ENCODE results near the gene LASP1. TPM values are rescaled to one million over a fixed set of nuclear protein-coding genes. Genes with fewer than 3 reads are reported as not detected.

LASP1 gene
- polyA plus RNA-seq, 1 of the 3 experiments (the other 2 are of a cell fraction): 102 TPM

DNA sequence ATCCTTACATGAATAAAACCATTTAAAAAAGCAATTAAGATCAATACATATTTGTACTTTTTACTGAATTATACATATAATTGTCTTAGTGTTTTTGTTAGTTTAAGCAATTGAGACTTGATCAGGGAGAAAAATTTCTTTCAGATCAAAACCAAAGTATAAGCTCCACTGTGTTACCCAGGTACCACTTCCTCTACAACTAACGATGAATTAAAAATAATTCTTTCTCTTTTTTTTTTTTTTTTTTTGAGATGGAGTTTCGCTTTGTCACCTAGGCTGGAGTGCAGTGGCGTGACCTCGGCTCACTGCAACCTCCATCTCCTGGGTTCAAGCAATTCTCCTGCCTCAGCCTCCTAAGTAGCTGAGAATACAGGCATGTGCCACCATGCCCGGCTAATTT lies 90.5 kb downstream of the LASP1 start:
- ChIA-PET CTCF (no interaction called here), POLR2A (no interaction called here)
- H2AFZ ChIP-seq (ENCODE audit: low read depth): no peak overlapping the region; the same call in 1 of the 2 replicates
- H3F3A ChIP-seq (replicated peaks; ENCODE audit: insufficient read depth): peaks cover 33% of the 10 kb centered on the region
- H3K36me3 ChIP-seq (replicated peaks in 1 of 2; ENCODE audit: control insufficient read depth in 1 of 2, insufficient read depth in 2 of 2, low read length in 1 of 2): no peaks in the 10 kb centered on the region
- no peak for DNase-seq
- H3K79me2 ChIP-seq (ENCODE audit: insufficient read depth): no peaks in the 10 kb centered on the region
- WGBS (ENCODE audit: low lambda C conversion rate): 91% methylated on average over 5 of the region's 5 CpGs
- no peaks in the 10 kb centered on the region for H3K9me3 ChIP-seq
- H3K9ac ChIP-seq: no peak overlapping the region
- H3K4me2 ChIP-seq: no peak overlapping the region
- H3K4me3 ChIP-seq (ENCODE audit: low read depth in 2 of 2, low read length in 1 of 2): no peak overlapping the region
- no peak overlapping the region for H3K27ac ChIP-seq (ENCODE audit: low read depth in 2 of 2, low read length in 1 of 2)
- no peaks in the 10 kb centered on the region for H3K27me3 ChIP-seq (ENCODE audit: insufficient read depth)
- no peak for TF ChIP-seq EZH2phosphoT487 (IDR thresholded peaks at IDR 0.05; ENCODE audit: borderline replicate concordance, low read depth)
- TF ChIP-seq, protein P1, sequence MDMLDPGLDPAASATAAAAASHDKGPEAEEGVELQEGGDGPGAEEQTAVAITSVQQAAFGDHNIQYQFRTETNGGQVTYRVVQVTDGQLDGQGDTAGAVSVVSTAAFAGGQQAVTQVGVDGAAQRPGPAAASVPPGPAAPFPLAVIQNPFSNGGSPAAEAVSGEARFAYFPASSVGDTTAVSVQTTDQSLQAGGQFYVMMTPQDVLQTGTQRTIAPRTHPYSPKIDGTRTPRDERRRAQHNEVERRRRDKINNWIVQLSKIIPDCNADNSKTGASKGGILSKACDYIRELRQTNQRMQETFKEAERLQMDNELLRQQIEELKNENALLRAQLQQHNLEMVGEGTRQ (IDR thresholded peaks at IDR 0.05; ENCODE audit: borderline replicate concordance, low read depth, low read length): no peak
- no peaks in the 10 kb centered on the region for H3K9me2 ChIP-seq
- H4K20me1 ChIP-seq (ENCODE audit: insufficient read depth): no peaks in the 10 kb centered on the region
- H3K4me1 ChIP-seq (ENCODE audit: control insufficient read depth in 1 of 2, insufficient read depth in 2 of 2, low read depth in 1 of 2, low read length in 1 of 2): peaks cover 0 to 8% of the 10 kb centered on the region in 2 experiments; a peak in 1 of 4 replicates

DNA sequence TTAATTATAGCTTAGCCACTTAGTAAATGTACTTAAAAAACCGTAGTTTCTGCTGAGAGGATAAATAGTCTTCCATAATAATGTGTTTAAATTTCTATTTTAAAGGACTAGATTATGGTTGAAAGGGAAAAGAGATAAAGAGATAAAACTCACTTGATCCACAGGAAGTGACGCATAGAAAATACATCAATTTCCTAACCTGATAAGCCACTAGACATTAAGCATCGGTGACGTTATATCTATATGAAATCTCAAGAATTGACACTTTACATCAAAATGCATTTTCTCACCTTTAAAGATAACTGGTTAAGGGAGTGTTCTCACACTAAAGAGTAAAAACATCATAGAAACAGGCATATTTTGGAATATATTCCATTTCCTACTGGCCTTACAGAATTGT lies 91.6 kb downstream of the LASP1 start:
- H3K4me2 ChIP-seq: no peak overlapping the region
- no peaks in the 10 kb centered on the region for H3K9me2 ChIP-seq
- WGBS (ENCODE audit: low lambda C conversion rate): 48% methylated on average over 4 of the region's 4 CpGs
- H3K4me1 ChIP-seq (ENCODE audit: control insufficient read depth in 1 of 2, insufficient read depth in 2 of 2, low read depth in 1 of 2, low read length in 1 of 2): peaks cover 0 to 8% of the 10 kb centered on the region in 2 experiments; a peak in 1 of 4 replicates
- H3K79me2 ChIP-seq (ENCODE audit: insufficient read depth): no peaks in the 10 kb centered on the region
- DNase-seq: no peak
- H4K20me1 ChIP-seq (ENCODE audit: insufficient read depth): no peaks in the 10 kb centered on the region
- H3F3A ChIP-seq (replicated peaks; ENCODE audit: insufficient read depth): peaks cover 31% of the 10 kb centered on the region
- TF ChIP-seq RCOR1 (IDR thresholded peaks at IDR 0.05; ENCODE audit: low read length): no peak
- TF ChIP-seq, protein P2, sequence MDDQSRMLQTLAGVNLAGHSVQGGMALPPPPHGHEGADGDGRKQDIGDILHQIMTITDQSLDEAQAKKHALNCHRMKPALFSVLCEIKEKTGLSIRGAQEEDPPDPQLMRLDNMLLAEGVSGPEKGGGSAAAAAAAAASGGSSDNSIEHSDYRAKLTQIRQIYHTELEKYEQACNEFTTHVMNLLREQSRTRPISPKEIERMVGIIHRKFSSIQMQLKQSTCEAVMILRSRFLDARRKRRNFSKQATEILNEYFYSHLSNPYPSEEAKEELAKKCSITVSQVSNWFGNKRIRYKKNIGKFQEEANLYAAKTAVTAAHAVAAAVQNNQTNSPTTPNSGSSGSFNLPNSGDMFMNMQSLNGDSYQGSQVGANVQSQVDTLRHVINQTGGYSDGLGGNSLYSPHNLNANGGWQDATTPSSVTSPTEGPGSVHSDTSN (IDR thresholded peaks at IDR 0.05): peak; percentile 24; the same call in 1 of the 2 replicates
- no peaks in the 10 kb centered on the region for H3K36me3 ChIP-seq (replicated peaks in 1 of 2; ENCODE audit: control insufficient read depth in 1 of 2, insufficient read depth in 2 of 2, low read length in 1 of 2)
- H2AFZ ChIP-seq (ENCODE audit: low read depth): peak overlapping the region; percentile 19
- H3K27ac ChIP-seq (ENCODE audit: low read depth in 2 of 2, low read length in 1 of 2): no peak overlapping the region
- no peaks in the 10 kb centered on the region for H3K9me3 ChIP-seq
- H3K9ac ChIP-seq: no peak overlapping the region
- no peak overlapping the region for H3K4me3 ChIP-seq (ENCODE audit: low read depth in 2 of 2, low read length in 1 of 2)
- POLR2A ChIA-PET: no interaction called here
- no peaks in the 10 kb centered on the region for H3K27me3 ChIP-seq (ENCODE audit: insufficient read depth)
- CTCF ChIA-PET: no interaction called here

DNA sequence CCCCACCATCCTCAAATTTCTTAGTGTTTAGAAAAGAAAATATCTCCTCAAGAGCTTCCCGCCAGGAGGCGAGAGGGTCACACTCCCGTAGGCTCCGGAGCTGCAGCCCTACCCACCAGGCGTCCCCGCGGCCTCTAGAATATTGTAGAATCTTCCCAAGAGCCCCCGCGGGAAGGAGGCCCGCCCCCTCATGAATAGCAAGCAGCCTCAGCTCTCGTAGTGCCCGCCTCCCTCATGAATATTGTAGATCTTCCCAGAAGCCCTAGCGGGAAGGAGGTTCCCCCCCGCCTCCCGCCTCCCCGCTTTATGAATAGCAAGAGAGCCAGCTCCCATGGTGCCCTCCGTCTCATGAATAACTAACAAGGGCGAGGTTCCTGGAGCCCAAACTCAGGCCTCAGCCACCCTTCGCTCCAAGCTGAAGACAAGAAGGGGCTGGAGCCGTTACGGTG lies 97.5 kb downstream of the LASP1 start, which contains the start of gene FBXO47:
TSS of gene FBXO47 (minus strand) at position 114 of the 449 bp plus-strand sequence. CDS start 4,378 bp downstream, outside the sequence.
- WGBS (ENCODE audit: low lambda C conversion rate): 74% methylated on average over 20 of the region's 21 CpGs
- H3K4me2 ChIP-seq: no peak within 1 kb of the TSS
- H3K9me3 ChIP-seq: no peaks in the 10 kb centered on the region
- H3K27me3 ChIP-seq (ENCODE audit: insufficient read depth): no peaks in the 10 kb centered on the region
- H3K36me3 ChIP-seq (replicated peaks in 1 of 2; ENCODE audit: control insufficient read depth in 1 of 2, insufficient read depth in 2 of 2, low read length in 1 of 2): no peaks in the 10 kb centered on the region
- H3K4me3 ChIP-seq (ENCODE audit: low read depth in 2 of 2, low read length in 1 of 2): no peak within 1 kb of the TSS
- ChIA-PET CTCF (interaction anchor here (2.1 kb wide), 1 partner anchor 16 kb away, joined by 7 read pairs; no protein-coding TSS in a partner anchor), POLR2A (no interaction called here)
- no peak within 1 kb of the TSS for H2AFZ ChIP-seq (ENCODE audit: low read depth)
- peaks cover 3% of the 10 kb centered on the region for H3F3A ChIP-seq (replicated peaks; ENCODE audit: insufficient read depth)
- no peak within 1 kb of the TSS for H3K27ac ChIP-seq (ENCODE audit: low read depth in 2 of 2, low read length in 1 of 2)
- no peaks in the 10 kb centered on the region for H3K9me2 ChIP-seq
- H4K20me1 ChIP-seq (ENCODE audit: insufficient read depth): no peaks in the 10 kb centered on the region
- no peak within 1 kb of the TSS for H3K9ac ChIP-seq
- H3K79me2 ChIP-seq (ENCODE audit: insufficient read depth): no peaks in the 10 kb centered on the region
- DNase-seq: no peak
- no peaks in the 10 kb centered on the region for H3K4me1 ChIP-seq (ENCODE audit: control insufficient read depth in 1 of 2, insufficient read depth in 2 of 2, low read depth in 1 of 2, low read length in 1 of 2)
- TF ChIP-seq, protein P3, sequence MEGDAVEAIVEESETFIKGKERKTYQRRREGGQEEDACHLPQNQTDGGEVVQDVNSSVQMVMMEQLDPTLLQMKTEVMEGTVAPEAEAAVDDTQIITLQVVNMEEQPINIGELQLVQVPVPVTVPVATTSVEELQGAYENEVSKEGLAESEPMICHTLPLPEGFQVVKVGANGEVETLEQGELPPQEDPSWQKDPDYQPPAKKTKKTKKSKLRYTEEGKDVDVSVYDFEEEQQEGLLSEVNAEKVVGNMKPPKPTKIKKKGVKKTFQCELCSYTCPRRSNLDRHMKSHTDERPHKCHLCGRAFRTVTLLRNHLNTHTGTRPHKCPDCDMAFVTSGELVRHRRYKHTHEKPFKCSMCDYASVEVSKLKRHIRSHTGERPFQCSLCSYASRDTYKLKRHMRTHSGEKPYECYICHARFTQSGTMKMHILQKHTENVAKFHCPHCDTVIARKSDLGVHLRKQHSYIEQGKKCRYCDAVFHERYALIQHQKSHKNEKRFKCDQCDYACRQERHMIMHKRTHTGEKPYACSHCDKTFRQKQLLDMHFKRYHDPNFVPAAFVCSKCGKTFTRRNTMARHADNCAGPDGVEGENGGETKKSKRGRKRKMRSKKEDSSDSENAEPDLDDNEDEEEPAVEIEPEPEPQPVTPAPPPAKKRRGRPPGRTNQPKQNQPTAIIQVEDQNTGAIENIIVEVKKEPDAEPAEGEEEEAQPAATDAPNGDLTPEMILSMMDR (IDR thresholded peaks at IDR 0.05): no peak
- TF ChIP-seq RXRA (IDR thresholded peaks at IDR 0.05; ENCODE audit: borderline replicate concordance, low read depth) (no peak), GABPA (IDR thresholded peaks at IDR 0.05; ENCODE audit: low read depth) (no peak), SMC3 (IDR thresholded peaks at IDR 0.05; ENCODE audit: low read depth, low read length) (no peak), JUND (IDR thresholded peaks at IDR 0.05) (no peak), TAF1 (IDR thresholded peaks at IDR 0.05; ENCODE audit: borderline replicate concordance, low read depth, low read length) (no peak), TEAD4 (IDR thresholded peaks at IDR 0.05; ENCODE audit: borderline replicate concordance, insufficient read depth) (no peak), MEF2A (IDR thresholded peaks at IDR 0.05; ENCODE audit: borderline replicate concordance, low read depth) (no peak), RCOR1 (IDR thresholded peaks at IDR 0.05; ENCODE audit: low read length) (no peak), NFIC (IDR thresholded peaks at IDR 0.05; ENCODE audit: borderline replicate concordance) (no peak), RAD21 (IDR thresholded peaks at IDR 0.05; ENCODE audit: low read length) (no peak)
- TF ChIP-seq, protein P4, sequence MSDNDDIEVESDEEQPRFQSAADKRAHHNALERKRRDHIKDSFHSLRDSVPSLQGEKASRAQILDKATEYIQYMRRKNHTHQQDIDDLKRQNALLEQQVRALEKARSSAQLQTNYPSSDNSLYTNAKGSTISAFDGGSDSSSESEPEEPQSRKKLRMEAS (IDR thresholded peaks at IDR 0.05; ENCODE audit: low read depth): no peak
- TF ChIP-seq, protein P2 (IDR thresholded peaks at IDR 0.05): no peak

All from SK-N-SH (cell line).